HG03025 (cell line): Measurements from ENCODE around the gene ATP6V0B.

ENCODE experiments used
- ATAC-seq: cut with Tn5 transposase; IDR thresholded peaks from one replicate; pipeline ENCODE4 v1.9.1; 2021; ENCODE audit warnings: mild to moderate bottlenecking, moderate library complexity; ENCODE audit not compliant: unreplicated experiment, low FRiP score

The ATP6V0B gene

GRCh38 chr1:43974443-43975248 is at the start of gene ATP6V0B:
ATP6V0B (plus strand) TSS chr1:43974960; CDS start chr1:43975041, 81 bp downstream.
- ATAC-seq, result peak; percentile 67

- no peak for ATAC-seq
Observed at GRCh38 chr1:43925846-43926245, 48.9 kb upstream of the ATP6V0B start.

- no peak for ATAC-seq
Observed at GRCh38 chr1:43930168-43930948, 44.4 kb upstream of the ATP6V0B start.

GRCh38 chr1:43930949-43931275 is 43.8 kb upstream of the ATP6V0B start:
- no peak for ATAC-seq

GRCh38 chr1:43931711-43932660 is 42.8 kb upstream of the ATP6V0B start:
- no peak for ATAC-seq

GRCh38 chr1:43932786-43933385 is 41.9 kb upstream of the ATP6V0B start:
- no peak for ATAC-seq

GRCh38 chr1:43933386-43934100 is 41.2 kb upstream of the ATP6V0B start, which contains the start of gene ARTN:
ARTN (plus strand) TSS chr1:43933801; CDS start chr1:43935657, 1,856 bp downstream.
- ATAC-seq, result no peak

GRCh38 chr1:43934101-43934985 is 40.4 kb upstream of the ATP6V0B start:
- ATAC-seq, result no peak

- no peak for ATAC-seq
Observed at GRCh38 chr1:43934986-43935324, 39.8 kb upstream of the ATP6V0B start.

- ATAC-seq, result no peak
Observed at GRCh38 chr1:43935711-43936427, 38.9 kb upstream of the ATP6V0B start.

- ATAC-seq, result no peak
Observed at GRCh38 chr1:43936431-43937151, 38.2 kb upstream of the ATP6V0B start.

- no peak for ATAC-seq
Observed at GRCh38 chr1:43937179-43937865, 37.4 kb upstream of the ATP6V0B start.

- ATAC-seq, result no peak
Observed at GRCh38 chr1:43938383-43938782, 36.4 kb upstream of the ATP6V0B start.

- no peak for ATAC-seq
Observed at GRCh38 chr1:43938892-43939587, 35.7 kb upstream of the ATP6V0B start.

- no peak for ATAC-seq
Observed at GRCh38 chr1:43942411-43942810, 32.3 kb upstream of the ATP6V0B start.

- no peak for ATAC-seq
Observed at GRCh38 chr1:43944860-43945259, 29.9 kb upstream of the ATP6V0B start.
